ENCODE results near the gene LKAAEAR1.

- TF ChIP-seq CTCF (IDR thresholded peaks at IDR 0.05; ENCODE audit: low read depth, low read length) (no peak), POLR2A (IDR thresholded peaks at IDR 0.05; ENCODE audit: extremely low read depth, insufficient read length) (no peak)
Observed at GRCh38 chr20:64073476-64074183, 10.6 kb downstream of the LKAAEAR1 start.
